ENCODE results near the gene G2E3. TPM values are rescaled to one million over a fixed set of nuclear protein-coding genes. Genes with fewer than 3 reads are reported as not detected.
"Not testable (repeated sequence)": the region's sequence is repeated elsewhere in the genome, so short reads cannot be mapped to it uniquely, and the experiment has no call there.

G2E3 gene
- total and polyA plus RNA-seq, 4 donors, result 19.4 to 29.5 (median 26.3) TPM

DNA sequence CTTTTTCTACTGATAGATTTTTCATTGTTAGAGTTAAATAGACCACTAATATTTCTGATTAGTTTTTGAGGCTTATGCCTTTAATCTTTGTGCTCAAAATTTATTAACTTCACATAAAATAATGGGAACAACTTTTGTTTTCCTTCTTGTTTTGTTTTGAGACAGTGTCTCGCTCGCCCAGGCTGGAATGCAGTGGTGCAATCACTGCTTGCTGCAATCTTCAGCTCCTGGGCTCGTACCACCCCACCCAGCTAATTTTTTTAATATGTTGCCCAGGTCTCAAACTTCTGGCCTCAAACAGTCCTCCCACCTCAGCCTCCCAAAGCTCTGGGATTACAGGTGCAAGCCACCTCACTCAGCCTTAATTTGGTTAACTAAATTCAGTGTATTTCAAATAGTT is 80.0 kb downstream of the G2E3 start:
- WGBS (ENCODE audit: insufficient coverage), result 95% methylated on average over 3 of the region's 3 CpGs
- Histone ChIP-seq H3K9me3 (ENCODE audit: control insufficient read depth, insufficient read depth, low read length) (peaks cover under 1% of the 10 kb centered on the region), H3K36me3 (ENCODE audit: control insufficient read depth, insufficient read depth, low read length) (peaks cover 3% of the 10 kb centered on the region), H3K27me3 (ENCODE audit: control insufficient read depth, insufficient read depth, low read length) (no peaks in the 10 kb centered on the region), H3K4me3 (ENCODE audit: low read depth, low read length) (no peak overlapping the region), H3K27ac (ENCODE audit: low read depth, low read length) (no peak overlapping the region), H3K4me1 (ENCODE audit: control insufficient read depth, insufficient read depth, low read length) (no peaks in the 10 kb centered on the region)
- no peak for DNase-seq (ENCODE audit: low read depth in 4 of 6, low spot score in 6 of 6)

GRCh38 chr14:30641207-30641606 is 82.2 kb downstream of the G2E3 start:
- no peak overlapping the region for H3K27ac ChIP-seq (ENCODE audit: low read depth, low read length)
- H3K4me3 ChIP-seq (ENCODE audit: low read depth, low read length), result no peak overlapping the region
- no peak for DNase-seq (ENCODE audit: low read depth in 4 of 6, low spot score in 6 of 6)
- peaks cover 8% of the 10 kb centered on the region for H3K36me3 ChIP-seq (ENCODE audit: control insufficient read depth, insufficient read depth, low read length)
- no peaks in the 10 kb centered on the region for H3K4me1 ChIP-seq (ENCODE audit: control insufficient read depth, insufficient read depth, low read length)
- H3K27me3 ChIP-seq (ENCODE audit: control insufficient read depth, insufficient read depth, low read length), result no peaks in the 10 kb centered on the region
- no CpG with 5 or more reads among the region's 1 CpG for WGBS (ENCODE audit: insufficient coverage)
- peaks cover 5% of the 10 kb centered on the region for H3K9me3 ChIP-seq (ENCODE audit: control insufficient read depth, insufficient read depth, low read length)

GRCh38 chr14:30644462-30644861 is 85.5 kb downstream of the G2E3 start:
- H3K4me3 ChIP-seq (ENCODE audit: low read depth, low read length); H3K36me3 ChIP-seq (ENCODE audit: control insufficient read depth, insufficient read depth, low read length); H3K27ac ChIP-seq (ENCODE audit: low read depth, low read length); DNase-seq (ENCODE audit: low read depth in 4 of 6, low spot score in 6 of 6); H3K27me3 ChIP-seq (ENCODE audit: control insufficient read depth, insufficient read depth, low read length); H3K4me1 ChIP-seq (ENCODE audit: control insufficient read depth, insufficient read depth, low read length); H3K9me3 ChIP-seq (ENCODE audit: control insufficient read depth, insufficient read depth, low read length): not testable (repeated sequence)
- WGBS (ENCODE audit: insufficient coverage), result 100% methylated on average over 3 of the region's 5 CpGs

- Histone ChIP-seq H3K4me1 (ENCODE audit: control insufficient read depth, insufficient read depth, low read length) (no peaks in the 10 kb centered on the region), H3K4me3 (ENCODE audit: low read depth, low read length) (no peak overlapping the region), H3K9me3 (ENCODE audit: control insufficient read depth, insufficient read depth, low read length) (peaks cover 5% of the 10 kb centered on the region), H3K27ac (ENCODE audit: low read depth, low read length) (no peak overlapping the region), H3K27me3 (ENCODE audit: control insufficient read depth, insufficient read depth, low read length) (no peaks in the 10 kb centered on the region), H3K36me3 (ENCODE audit: control insufficient read depth, insufficient read depth, low read length) (peaks cover 8% of the 10 kb centered on the region)
- WGBS (ENCODE audit: insufficient coverage), result 83% methylated on average over 1 of the region's 2 CpGs
- DNase-seq (ENCODE audit: low read depth in 4 of 6, low spot score in 6 of 6), result no peak
These were observed 86.6 kb downstream of the G2E3 start for GRCh38 chr14:30645600-30645999.

DNA sequence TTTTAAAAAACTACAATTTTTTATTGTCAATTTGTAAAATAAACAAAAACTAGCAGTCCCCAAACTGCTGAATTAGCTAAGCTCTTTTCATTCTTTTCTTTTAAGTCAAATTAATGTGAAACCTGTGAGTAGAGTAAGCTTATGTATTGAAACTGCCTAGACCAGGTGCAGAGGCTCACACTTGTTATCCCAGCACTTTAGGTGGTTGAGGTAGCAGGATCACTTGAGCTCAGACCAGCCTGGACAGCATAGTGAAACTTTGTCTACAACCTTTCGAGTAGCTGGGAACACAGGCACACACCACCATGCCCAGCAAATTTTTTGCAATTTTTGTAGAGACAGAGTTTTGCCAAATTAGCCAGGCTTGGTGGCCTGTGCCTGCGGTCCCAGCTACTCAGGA is 89.5 kb downstream of the G2E3 start:
- H3K27ac ChIP-seq (ENCODE audit: low read depth, low read length), result no peak overlapping the region
- no peaks in the 10 kb centered on the region for H3K27me3 ChIP-seq (ENCODE audit: control insufficient read depth, insufficient read depth, low read length)
- no peak overlapping the region for H3K4me3 ChIP-seq (ENCODE audit: low read depth, low read length)
- no peak for DNase-seq (ENCODE audit: low read depth in 4 of 6, low spot score in 6 of 6)
- H3K36me3 ChIP-seq (ENCODE audit: control insufficient read depth, insufficient read depth, low read length), result peaks cover 9% of the 10 kb centered on the region
- WGBS (ENCODE audit: insufficient coverage), result 86% methylated on average over 1 of the region's 2 CpGs
- peaks cover 5% of the 10 kb centered on the region for H3K9me3 ChIP-seq (ENCODE audit: control insufficient read depth, insufficient read depth, low read length)
- no peaks in the 10 kb centered on the region for H3K4me1 ChIP-seq (ENCODE audit: control insufficient read depth, insufficient read depth, low read length)

DNA sequence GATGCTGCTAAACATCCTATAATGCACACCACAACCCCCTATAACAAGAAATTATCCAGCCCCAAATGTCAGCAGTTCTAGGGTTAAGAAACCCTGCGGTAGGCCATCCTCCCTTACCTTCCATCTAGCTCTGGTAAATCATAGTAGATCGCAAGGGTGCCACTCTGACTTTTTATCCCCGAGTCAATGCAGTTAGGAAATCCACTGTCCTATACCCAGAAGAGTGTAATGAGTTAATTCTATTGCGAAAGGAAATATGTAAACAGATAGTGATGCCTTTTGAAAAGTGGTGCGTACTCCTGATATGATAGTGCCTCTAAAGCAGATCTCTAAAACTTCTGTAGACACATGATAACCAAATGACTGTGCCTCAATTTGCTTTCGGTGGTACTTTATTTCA is 93.0 kb downstream of the G2E3 start:
- whole genome bisulfite sequencing (ENCODE audit: insufficient coverage), result 100% methylated on average over 1 of the region's 6 CpGs
- no peak overlapping the region for H3K27ac ChIP-seq (ENCODE audit: low read depth, low read length)
- no peaks in the 10 kb centered on the region for H3K9me3 ChIP-seq (ENCODE audit: control insufficient read depth, insufficient read depth, low read length)
- no peak for DNase-seq (ENCODE audit: low read depth in 4 of 6, low spot score in 6 of 6)
- no peak overlapping the region for H3K4me3 ChIP-seq (ENCODE audit: low read depth, low read length)
- H3K27me3 ChIP-seq (ENCODE audit: control insufficient read depth, insufficient read depth, low read length), result no peaks in the 10 kb centered on the region
- peaks cover 16% of the 10 kb centered on the region for H3K36me3 ChIP-seq (ENCODE audit: control insufficient read depth, insufficient read depth, low read length)
- H3K4me1 ChIP-seq (ENCODE audit: control insufficient read depth, insufficient read depth, low read length), result no peaks in the 10 kb centered on the region

DNA sequence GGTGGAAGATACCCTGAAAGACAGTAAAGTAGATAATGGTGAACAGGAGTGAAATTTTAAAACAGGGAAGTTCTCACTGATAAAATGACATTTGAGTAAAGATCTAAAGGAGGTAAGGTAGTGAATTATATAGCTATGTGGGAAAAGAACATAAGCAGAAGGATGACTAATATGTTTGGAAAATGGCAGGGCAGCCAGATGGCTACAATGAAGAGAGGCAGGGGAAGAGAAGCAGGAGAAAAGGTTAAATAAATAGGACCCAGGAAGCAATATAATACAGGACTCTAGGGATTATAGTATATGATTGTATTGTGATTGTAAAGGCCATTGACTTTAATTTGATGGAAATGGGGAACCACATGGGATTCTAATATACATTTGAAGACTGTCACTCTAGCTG is 96.2 kb downstream of the G2E3 start:
- Histone ChIP-seq H3K36me3 (ENCODE audit: control insufficient read depth, insufficient read depth, low read length) (peaks cover 20% of the 10 kb centered on the region), H3K27ac (ENCODE audit: low read depth, low read length) (no peak overlapping the region)

DNA sequence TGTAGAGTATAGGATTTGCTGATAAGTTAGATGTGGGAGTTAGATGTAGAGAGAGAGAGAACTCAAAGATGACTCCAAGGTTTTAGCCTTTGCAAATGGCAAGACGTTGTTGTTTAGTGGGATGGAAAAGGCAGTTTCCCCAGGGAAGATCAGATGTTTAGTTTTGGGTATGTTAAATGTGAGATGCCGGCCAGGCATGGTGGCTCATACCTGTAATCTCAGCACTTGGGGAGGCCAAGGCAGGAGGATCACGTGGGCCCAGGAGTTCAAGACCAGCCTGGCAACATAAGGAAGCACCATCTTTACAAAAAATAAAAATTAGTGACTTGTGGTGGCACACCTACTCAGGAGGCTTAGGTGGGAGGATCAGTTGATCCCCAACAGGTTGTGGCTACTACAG is 96.7 kb downstream of the G2E3 start:
- no peak overlapping the region for H3K27ac ChIP-seq (ENCODE audit: low read depth, low read length)

More for the DNA sequence above, 96.2 kb downstream of the G2E3 start:
- no peak overlapping the region for H3K4me3 ChIP-seq (ENCODE audit: low read depth, low read length)
- no peaks in the 10 kb centered on the region for H3K4me1 ChIP-seq (ENCODE audit: control insufficient read depth, insufficient read depth, low read length)
- H3K27me3 ChIP-seq (ENCODE audit: control insufficient read depth, insufficient read depth, low read length), result no peaks in the 10 kb centered on the region
- H3K9me3 ChIP-seq (ENCODE audit: control insufficient read depth, insufficient read depth, low read length), result no peaks in the 10 kb centered on the region
- DNase-seq (ENCODE audit: low read depth in 4 of 6, low spot score in 6 of 6), result no peak

DNA sequence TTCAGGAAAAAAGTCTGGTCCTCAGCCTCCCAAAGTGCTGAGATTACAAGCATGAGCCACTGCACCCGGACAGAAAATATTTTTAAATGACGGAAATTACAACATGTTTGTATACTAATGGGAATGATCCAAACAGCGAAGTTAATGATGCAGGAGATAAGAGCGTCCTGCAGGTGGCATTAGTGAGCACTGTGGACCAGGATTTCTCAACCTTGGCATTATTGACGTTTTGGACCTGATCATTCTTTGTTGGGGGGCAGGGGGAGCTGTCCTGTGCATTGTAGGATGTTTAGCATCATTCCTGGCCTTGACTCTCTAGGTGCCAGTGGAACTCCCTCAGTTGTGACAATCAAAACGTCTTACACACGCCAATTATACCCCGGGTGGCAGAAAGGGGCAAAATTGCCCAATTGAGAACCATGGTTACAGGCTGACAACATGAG is 97.3 kb downstream of the G2E3 start:
- peak in 3 of 6 donors; percentile 12 to 52 (median 38) for DNase-seq (ENCODE audit: low read depth in 4 of 6, low spot score in 6 of 6)
- peaks cover 20% of the 10 kb centered on the region for H3K36me3 ChIP-seq (ENCODE audit: control insufficient read depth, insufficient read depth, low read length)

More for the DNA sequence above, 96.7 kb downstream of the G2E3 start:
- no peaks in the 10 kb centered on the region for H3K9me3 ChIP-seq (ENCODE audit: control insufficient read depth, insufficient read depth, low read length)
- WGBS (ENCODE audit: insufficient coverage), result 92% methylated on average over 1 of the region's 3 CpGs
- no peaks in the 10 kb centered on the region for H3K27me3 ChIP-seq (ENCODE audit: control insufficient read depth, insufficient read depth, low read length)
- H3K4me3 ChIP-seq (ENCODE audit: low read depth, low read length), result no peak overlapping the region
- peaks cover 20% of the 10 kb centered on the region for H3K36me3 ChIP-seq (ENCODE audit: control insufficient read depth, insufficient read depth, low read length)
- no peak for DNase-seq (ENCODE audit: low read depth in 4 of 6, low spot score in 6 of 6)
- no peaks in the 10 kb centered on the region for H3K4me1 ChIP-seq (ENCODE audit: control insufficient read depth, insufficient read depth, low read length)

GRCh38 chr14:30657050-30657449 is 98.1 kb downstream of the G2E3 start:
- H3K27me3 ChIP-seq (ENCODE audit: control insufficient read depth, insufficient read depth, low read length), result no peaks in the 10 kb centered on the region
- DNase-seq (ENCODE audit: low read depth in 4 of 6, low spot score in 6 of 6), result no peak
- H3K36me3 ChIP-seq (ENCODE audit: control insufficient read depth, insufficient read depth, low read length), result peaks cover 20% of the 10 kb centered on the region
- no peak overlapping the region for H3K4me3 ChIP-seq (ENCODE audit: low read depth, low read length)
- 83% methylated on average over 1 of the region's 2 CpGs for WGBS (ENCODE audit: insufficient coverage)
- H3K9me3 ChIP-seq (ENCODE audit: control insufficient read depth, insufficient read depth, low read length), result no peaks in the 10 kb centered on the region
- no peak overlapping the region for H3K27ac ChIP-seq (ENCODE audit: low read depth, low read length)
- no peaks in the 10 kb centered on the region for H3K4me1 ChIP-seq (ENCODE audit: control insufficient read depth, insufficient read depth, low read length)

More for the DNA sequence above, 97.3 kb downstream of the G2E3 start:
- H3K27ac ChIP-seq (ENCODE audit: low read depth, low read length), result no peak overlapping the region
- no peaks in the 10 kb centered on the region for H3K4me1 ChIP-seq (ENCODE audit: control insufficient read depth, insufficient read depth, low read length)
- no peaks in the 10 kb centered on the region for H3K27me3 ChIP-seq (ENCODE audit: control insufficient read depth, insufficient read depth, low read length)
- no peaks in the 10 kb centered on the region for H3K9me3 ChIP-seq (ENCODE audit: control insufficient read depth, insufficient read depth, low read length)
- 64% methylated on average over 8 of the region's 8 CpGs for WGBS (ENCODE audit: insufficient coverage)
- H3K4me3 ChIP-seq (ENCODE audit: low read depth, low read length), result no peak overlapping the region
